Fibroblast of lung (primary cell): ENCODE measurements around the gene TTLL10. TPM values are rescaled to one million over a fixed set of nuclear protein-coding genes. Genes with fewer than 3 reads are reported as not detected.

Source experiments
- DNase-seq, 2 donors: peaks; one replicate each; pipeline versions ENCODE4 v3.0.0 to v3.0.0-alpha.2; 2010; ENCODE audit warnings: low read depth in 2 of 2
- H2AFZ ChIP-seq: 2 replicates; pipeline ENCODE4 v1.5.1; 2012; ENCODE audit warnings: low read length, control low read depth, inconsistent platforms
- H3K27ac ChIP-seq: 2 replicates; pipeline ENCODE4 v1.5.1; 2011; ENCODE audit warnings: low read length, control low read depth; ENCODE audit not compliant: insufficient read depth
- H3K27me3 ChIP-seq: 2 replicates; pipeline ENCODE4 v1.5.1; 2011; ENCODE audit warnings: mild to moderate bottlenecking, low read length; ENCODE audit not compliant: control insufficient read depth, insufficient read depth
- H3K36me3 ChIP-seq: 2 replicates; pipeline ENCODE4 v1.5.1; 2011; ENCODE audit warnings: low read length; ENCODE audit not compliant: control insufficient read depth, insufficient read depth
- H3K4me1 ChIP-seq: 2 replicates; pipeline ENCODE4 v1.5.1; 2011; ENCODE audit warnings: low read length; ENCODE audit not compliant: control insufficient read depth, insufficient read depth; ENCODE audit errors: extremely low read depth
- H3K4me2 ChIP-seq: 2 replicates; pipeline ENCODE4 v1.5.1; 2011; ENCODE audit warnings: low read length, control low read depth; ENCODE audit not compliant: insufficient read depth; ENCODE audit errors: extremely low read depth
- H3K4me3 ChIP-seq, 4 experiments: fragments of 200-600 bp in 1 of 4; sonication (generic) in 1 of 4; replicated peaks in 1 of 4; 2 replicates each; pipeline ENCODE4 v1.5.1; 2011 to 2016; ENCODE audit warnings: low read length in 4 of 4, low read depth in 3 of 4, mild to moderate bottlenecking in 3 of 4, control low read depth in 2 of 4, inconsistent platforms in 1 of 4, mixed read lengths in 1 of 4; ENCODE audit not compliant: insufficient read depth in 1 of 4; ENCODE audit errors: control extremely low read depth in 1 of 4
- H3K79me2 ChIP-seq: 2 replicates; pipeline ENCODE4 v1.5.1; 2012; ENCODE audit warnings: mild to moderate bottlenecking, low read length, inconsistent platforms; ENCODE audit not compliant: control insufficient read depth, insufficient read depth
- H3K9ac ChIP-seq: 2 replicates; pipeline ENCODE4 v1.5.1; 2011; ENCODE audit warnings: mild to moderate bottlenecking, low read length, control low read depth; ENCODE audit not compliant: insufficient read depth
- H3K9me3 ChIP-seq: 2 replicates; pipeline ENCODE4 v1.5.1; 2012; ENCODE audit warnings: low read depth, low read length; ENCODE audit not compliant: control insufficient read depth, insufficient read depth
- H4K20me1 ChIP-seq: 2 replicates; pipeline ENCODE4 v1.5.1; 2011; ENCODE audit warnings: low read length; ENCODE audit not compliant: control insufficient read depth, insufficient read depth; ENCODE audit errors: extremely low read depth
- CTCF ChIP-seq, 2 donors: IDR thresholded peaks in 1 of 2; conservative IDR thresholded peaks in 1 of 2; 1 replicate in 1 of 2; 2 replicates in 1 of 2; pipeline ENCODE4 v1.5.1; 2011 to 2012; ENCODE audit warnings: low read length in 2 of 2, control low read depth in 1 of 2, inconsistent platforms in 1 of 2, low read depth in 1 of 2, mild to moderate bottlenecking in 1 of 2
- EZH2 ChIP-seq: IDR thresholded peaks from 2 replicates; pipeline ENCODE4 v1.5.1; 2012; ENCODE audit warnings: low read length, control low read depth, mild to moderate bottlenecking; ENCODE audit errors: missing control alignments
- polyA plus RNA-seq, 2 donors: library from polyadenylated mRNA; depleted of rRNA in 1 of 2; stranded (reverse) in 1 of 2; unstranded in 1 of 2; fragments of >200 nt; gene quantifications; 2 replicates each; pipeline ENCODE4 v1.2.1, GENCODE V29; 2011 to 2012; ENCODE audit warnings: missing spikeins in 1 of 2
- total RNA-seq: library from RNA; depleted of rRNA; stranded (reverse); fragments of >200 nt; gene quantifications from 2 replicates; pipeline ENCODE4 v1.2.1, GENCODE V29; 2014

The TTLL10 gene
- total and polyA plus RNA-seq, 2 donors (not counting 1 experiment from before 2014, with no cell fraction given): not detected

- H3K36me3 ChIP-seq: no peaks in the 10 kb centered on the region
- no peaks in the 10 kb centered on the region for H3K9me3 ChIP-seq
- H3K27me3 ChIP-seq: peaks cover 3% of the 10 kb centered on the region
- TF ChIP-seq CTCF (conservative IDR thresholded peaks at IDR 0.05 in 1 of 2, IDR thresholded peaks at IDR 0.05 in 1 of 2; ENCODE audit: low read depth in 1 of 2, low read length in 2 of 2) (no peak), EZH2 (no peak)
- no peak for DNase-seq
- H3K9ac ChIP-seq: no peak overlapping the region
- no peak overlapping the region for H3K27ac ChIP-seq
- H2AFZ ChIP-seq: no peak overlapping the region
- no peak overlapping the region for H3K4me2 ChIP-seq
- H3K4me1 ChIP-seq: no peaks in the 10 kb centered on the region
- no peaks in the 10 kb centered on the region for H3K79me2 ChIP-seq
- no peaks in the 10 kb centered on the region for H4K20me1 ChIP-seq
- no peak overlapping the region for H3K4me3 ChIP-seq
Measured at GRCh38 chr1:1183833-1184775, 10.4 kb downstream of the TTLL10 start.

- no peak for DNase-seq
- Histone ChIP-seq H4K20me1 (no peaks in the 10 kb centered on the region), H3K79me2 (no peaks in the 10 kb centered on the region), H3K9me3 (no peaks in the 10 kb centered on the region), H3K9ac (no peak overlapping the region), H3K4me1 (no peaks in the 10 kb centered on the region), H3K4me3 (no peak overlapping the region), H2AFZ (no peak overlapping the region), H3K27ac (no peak overlapping the region), H3K36me3 (no peaks in the 10 kb centered on the region), H3K4me2 (no peak overlapping the region), H3K27me3 (no peaks in the 10 kb centered on the region)
- no peak for TF ChIP-seq CTCF (conservative IDR thresholded peaks at IDR 0.05 in 1 of 2, IDR thresholded peaks at IDR 0.05 in 1 of 2; ENCODE audit: low read depth in 1 of 2, low read length in 2 of 2)
- no peak for TF ChIP-seq EZH2
Measured at GRCh38 chr1:1185101-1185765, 11.6 kb downstream of the TTLL10 start.

- TF ChIP-seq CTCF (conservative IDR thresholded peaks at IDR 0.05 in 1 of 2, IDR thresholded peaks at IDR 0.05 in 1 of 2; ENCODE audit: low read depth in 1 of 2, low read length in 2 of 2) (no peak), EZH2 (no peak)
- H3K9ac ChIP-seq: no peak overlapping the region
- H3K27ac ChIP-seq: no peak overlapping the region
- no peaks in the 10 kb centered on the region for H3K27me3 ChIP-seq
- no peaks in the 10 kb centered on the region for H3K79me2 ChIP-seq
- DNase-seq: peak; percentile 46 to 71
- H3K4me1 ChIP-seq: no peaks in the 10 kb centered on the region
- no peak overlapping the region for H2AFZ ChIP-seq
- no peaks in the 10 kb centered on the region for H3K9me3 ChIP-seq
- H3K4me3 ChIP-seq: no peak overlapping the region
- H4K20me1 ChIP-seq: no peaks in the 10 kb centered on the region
- no peaks in the 10 kb centered on the region for H3K36me3 ChIP-seq
- H3K4me2 ChIP-seq: no peak overlapping the region
Measured at GRCh38 chr1:1187938-1188337, 14.3 kb downstream of the TTLL10 start.
